ENCODE data around the gene RNF128. TPM values are rescaled to one million over a fixed set of nuclear protein-coding genes. Genes with fewer than 3 reads are reported as not detected.
A peak's percentile ranks its signal among the peaks of the same experiment; 100 is the strongest.

RNF128 gene
- 0.18 TPM for polyA plus RNA-seq (2013, experiment 1 of 2)
- 0.17 TPM for polyA plus RNA-seq (2013, experiment 2 of 2)

DNA sequence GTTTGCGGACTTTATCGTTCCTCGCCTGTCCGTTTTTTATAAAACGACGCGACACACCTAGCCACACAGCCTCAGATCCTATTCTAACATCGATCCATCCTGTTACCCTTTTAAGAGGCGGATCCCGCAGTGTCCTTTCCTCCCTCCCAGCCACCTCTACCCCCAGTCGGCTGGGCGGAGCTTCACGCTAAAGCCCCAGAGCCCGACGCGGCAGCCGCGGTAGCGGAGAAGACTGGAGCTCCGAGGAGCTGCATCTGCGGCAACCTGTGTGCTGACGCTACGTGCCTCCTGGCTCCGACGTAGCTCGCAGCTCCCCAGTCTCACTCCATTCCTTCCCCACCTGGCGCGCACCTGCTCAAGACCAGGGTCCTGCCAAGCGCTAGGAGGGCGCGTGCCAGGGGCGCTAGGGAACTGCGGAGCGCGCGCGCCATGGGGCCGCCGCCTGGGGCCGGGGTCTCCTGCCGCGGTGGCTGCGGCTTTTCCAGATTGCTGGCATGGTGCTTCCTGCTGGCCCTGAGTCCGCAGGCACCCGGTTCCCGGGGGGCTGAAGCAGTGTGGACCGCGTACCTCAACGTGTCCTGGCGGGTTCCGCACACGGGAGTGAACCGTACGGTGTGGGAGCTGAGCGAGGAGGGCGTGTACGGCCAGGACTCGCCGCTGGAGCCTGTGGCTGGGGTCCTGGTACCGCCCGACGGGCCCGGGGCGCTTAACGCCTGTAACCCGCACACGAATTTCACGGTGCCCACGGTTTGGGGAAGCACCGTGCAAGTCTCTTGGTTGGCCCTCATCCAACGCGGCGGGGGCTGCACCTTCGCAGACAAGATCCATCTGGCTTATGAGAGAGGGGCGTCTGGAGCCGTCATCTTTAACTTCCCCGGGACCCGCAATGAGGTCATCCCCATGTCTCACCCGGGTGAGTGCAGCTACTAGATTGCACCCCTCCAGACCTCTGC lies at the start of gene RNF128:
TSS of gene RNF128 (plus strand) at position 217 of the 953 bp plus-strand sequence. CDS start at position 430, 213 bp downstream.
- H2BK15ac ChIP-seq (ENCODE audit: low read length): no peak within 1 kb of the TSS
- H3K23ac ChIP-seq (ENCODE audit: low read depth, low read length, poor library complexity): peak within 1 kb of the TSS; percentile 65
- H3K18ac ChIP-seq (ENCODE audit: low read length): peak within 1 kb of the TSS; percentile 71
- no peak within 1 kb of the TSS for H2BK5ac ChIP-seq (ENCODE audit: low read length)
- no peaks in the 10 kb centered on the region for H3K4me1 ChIP-seq (ENCODE audit: control insufficient read depth in 2 of 2, insufficient read depth in 1 of 2, low read depth in 1 of 2, low read length in 2 of 2)
- H3K4me2 ChIP-seq (ENCODE audit: insufficient read depth, low read length, poor library complexity, severe bottlenecking): peak within 1 kb of the TSS; percentile 96
- H3K14ac ChIP-seq (ENCODE audit: low read length): no peak within 1 kb of the TSS
- no peaks in the 10 kb centered on the region for H3K79me1 ChIP-seq (ENCODE audit: low read depth, low read length)
- no peaks in the 10 kb centered on the region for H3K9me3 ChIP-seq (replicated peaks in 1 of 2; ENCODE audit: control insufficient read depth in 2 of 2, insufficient read depth in 1 of 2, low read depth in 1 of 2, low read length in 2 of 2)
- H2BK120ac ChIP-seq (ENCODE audit: low read depth, low read length): no peak within 1 kb of the TSS
- no peaks in the 10 kb centered on the region for H3K36me3 ChIP-seq (replicated peaks in 1 of 2; ENCODE audit: control insufficient read depth in 2 of 2, insufficient read depth in 2 of 2, low read length in 2 of 2)
- no peak within 1 kb of the TSS for H3K27ac ChIP-seq (replicated peaks; ENCODE audit: low read length)
- H2AK5ac ChIP-seq (ENCODE audit: low read depth, low read length): no peak within 1 kb of the TSS
- H2BK12ac ChIP-seq (ENCODE audit: low read length): no peak within 1 kb of the TSS
- peak within 1 kb of the TSS; percentile 34 to 83 for H3K4me3 ChIP-seq (ENCODE audit: low read length in 2 of 2)
- H3K27me3 ChIP-seq (ENCODE audit: control insufficient read depth in 3 of 3, insufficient read depth in 3 of 3, low read depth in 1 of 3, low read length in 3 of 3): peaks cover 2 to 69% (median 17%) of the 10 kb centered on the region in 3 experiments
- H3K9ac ChIP-seq (ENCODE audit: low read depth, low read length, poor library complexity): peak within 1 kb of the TSS; percentile 60
- H3K4ac ChIP-seq (ENCODE audit: low read length): no peak within 1 kb of the TSS
- no CpG with 5 or more reads among the region's 79 CpGs for WGBS, 2 donors (ENCODE audit: extremely low coverage in 2 of 2, insufficient read length in 2 of 2, insufficient replicate concordance in 1 of 2)
- no peak for DNase-seq (ENCODE audit: low spot score)
- no peak within 1 kb of the TSS for H4K91ac ChIP-seq (ENCODE audit: low read depth, low read length, poor library complexity)
- no peak within 1 kb of the TSS for H4K8ac ChIP-seq (ENCODE audit: low read depth, low read length)
- peak within 1 kb of the TSS; percentile 83 for H2AFZ ChIP-seq (ENCODE audit: low read length)

GRCh38 chrX:106680716-106681115 lies 45.8 kb upstream of the RNF128 start:
- DNase-seq (ENCODE audit: low spot score): no peak
- Histone ChIP-seq H3K27me3 (ENCODE audit: control insufficient read depth in 3 of 3, insufficient read depth in 3 of 3, low read depth in 1 of 3, low read length in 3 of 3) (peaks cover 0 to 4% (median 0%) of the 10 kb centered on the region in 3 experiments), H4K8ac (ENCODE audit: low read depth, low read length) (no peak overlapping the region), H3K9ac (ENCODE audit: low read depth, low read length, poor library complexity) (no peak overlapping the region), H3K79me1 (ENCODE audit: low read depth, low read length) (no peaks in the 10 kb centered on the region), H3K18ac (ENCODE audit: low read length) (no peak overlapping the region), H3K4me2 (ENCODE audit: insufficient read depth, low read length, poor library complexity, severe bottlenecking) (no peak overlapping the region), H3K27ac (replicated peaks; ENCODE audit: low read length) (no peak overlapping the region), H2BK12ac (ENCODE audit: low read length) (no peak overlapping the region), H3K36me3 (replicated peaks in 1 of 2; ENCODE audit: control insufficient read depth in 2 of 2, insufficient read depth in 2 of 2, low read length in 2 of 2) (no peaks in the 10 kb centered on the region), H4K91ac (ENCODE audit: low read depth, low read length, poor library complexity) (no peak overlapping the region), H2AK5ac (ENCODE audit: low read depth, low read length) (no peak overlapping the region), H3K4ac (ENCODE audit: low read length) (no peak overlapping the region), H2BK15ac (ENCODE audit: low read length) (no peak overlapping the region), H3K4me3 (ENCODE audit: low read length in 2 of 2) (no peak overlapping the region), H2BK5ac (ENCODE audit: low read length) (no peak overlapping the region), H2BK120ac (ENCODE audit: low read depth, low read length) (no peak overlapping the region), H3K23ac (ENCODE audit: low read depth, low read length, poor library complexity) (no peak overlapping the region), H3K4me1 (ENCODE audit: control insufficient read depth in 2 of 2, insufficient read depth in 1 of 2, low read depth in 1 of 2, low read length in 2 of 2) (no peaks in the 10 kb centered on the region), H3K14ac (ENCODE audit: low read length) (no peak overlapping the region), H3K9me3 (replicated peaks in 1 of 2; ENCODE audit: control insufficient read depth in 2 of 2, insufficient read depth in 1 of 2, low read depth in 1 of 2, low read length in 2 of 2) (no peaks in the 10 kb centered on the region), H2AFZ (ENCODE audit: low read length) (no peak overlapping the region)
- no CpG with 5 or more reads among the region's 2 CpGs for WGBS, 2 donors (ENCODE audit: extremely low coverage in 2 of 2, insufficient read length in 2 of 2, insufficient replicate concordance in 1 of 2)

DNA sequence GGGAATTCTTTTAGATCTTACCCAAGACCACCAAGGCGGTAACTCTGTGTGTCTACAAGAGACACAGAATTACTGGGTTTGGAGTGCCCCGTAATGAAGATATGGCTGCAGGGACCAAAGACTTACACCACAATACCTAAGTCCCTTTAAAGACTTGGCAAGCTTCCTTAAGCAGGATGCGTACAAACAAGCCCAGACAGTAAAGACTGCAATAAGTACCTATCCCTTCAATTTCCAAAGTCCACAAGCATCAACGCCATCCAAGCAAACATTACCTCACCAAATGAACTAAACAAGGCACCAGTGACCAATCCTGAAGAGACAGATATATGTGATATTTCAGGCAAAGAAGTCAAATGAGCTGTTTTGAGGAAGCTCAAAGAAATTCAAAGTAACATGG lies 42.3 kb upstream of the RNF128 start:
- Histone ChIP-seq H3K18ac (ENCODE audit: low read length) (no peak overlapping the region), H3K23ac (ENCODE audit: low read depth, low read length, poor library complexity) (no peak overlapping the region), H3K4me3 (ENCODE audit: low read length in 2 of 2) (no peak overlapping the region), H3K27me3 (ENCODE audit: control insufficient read depth in 3 of 3, insufficient read depth in 3 of 3, low read depth in 1 of 3, low read length in 3 of 3) (no peaks in the 10 kb centered on the region), H4K8ac (ENCODE audit: low read depth, low read length) (no peak overlapping the region), H3K4me1 (ENCODE audit: control insufficient read depth in 2 of 2, insufficient read depth in 1 of 2, low read depth in 1 of 2, low read length in 2 of 2) (no peaks in the 10 kb centered on the region), H2BK5ac (ENCODE audit: low read length) (no peak overlapping the region), H3K14ac (ENCODE audit: low read length) (no peak overlapping the region), H3K79me1 (ENCODE audit: low read depth, low read length) (no peaks in the 10 kb centered on the region), H3K36me3 (replicated peaks in 1 of 2; ENCODE audit: control insufficient read depth in 2 of 2, insufficient read depth in 2 of 2, low read length in 2 of 2) (no peaks in the 10 kb centered on the region), H2AK5ac (ENCODE audit: low read depth, low read length) (no peak overlapping the region), H3K9me3 (replicated peaks in 1 of 2; ENCODE audit: control insufficient read depth in 2 of 2, insufficient read depth in 1 of 2, low read depth in 1 of 2, low read length in 2 of 2) (no peaks in the 10 kb centered on the region), H3K4me2 (ENCODE audit: insufficient read depth, low read length, poor library complexity, severe bottlenecking) (no peak overlapping the region), H3K27ac (replicated peaks; ENCODE audit: low read length) (no peak overlapping the region), H2BK120ac (ENCODE audit: low read depth, low read length) (no peak overlapping the region), H3K4ac (ENCODE audit: low read length) (no peak overlapping the region), H4K91ac (ENCODE audit: low read depth, low read length, poor library complexity) (no peak overlapping the region), H2BK15ac (ENCODE audit: low read length) (no peak overlapping the region), H2BK12ac (ENCODE audit: low read length) (no peak overlapping the region), H3K9ac (ENCODE audit: low read depth, low read length, poor library complexity) (no peak overlapping the region), H2AFZ (ENCODE audit: low read length) (no peak overlapping the region)
- no CpG with 5 or more reads among the region's 4 CpGs for WGBS, 2 donors (ENCODE audit: extremely low coverage in 2 of 2, insufficient read length in 2 of 2, insufficient replicate concordance in 1 of 2)
- DNase-seq (ENCODE audit: low spot score): no peak

DNA sequence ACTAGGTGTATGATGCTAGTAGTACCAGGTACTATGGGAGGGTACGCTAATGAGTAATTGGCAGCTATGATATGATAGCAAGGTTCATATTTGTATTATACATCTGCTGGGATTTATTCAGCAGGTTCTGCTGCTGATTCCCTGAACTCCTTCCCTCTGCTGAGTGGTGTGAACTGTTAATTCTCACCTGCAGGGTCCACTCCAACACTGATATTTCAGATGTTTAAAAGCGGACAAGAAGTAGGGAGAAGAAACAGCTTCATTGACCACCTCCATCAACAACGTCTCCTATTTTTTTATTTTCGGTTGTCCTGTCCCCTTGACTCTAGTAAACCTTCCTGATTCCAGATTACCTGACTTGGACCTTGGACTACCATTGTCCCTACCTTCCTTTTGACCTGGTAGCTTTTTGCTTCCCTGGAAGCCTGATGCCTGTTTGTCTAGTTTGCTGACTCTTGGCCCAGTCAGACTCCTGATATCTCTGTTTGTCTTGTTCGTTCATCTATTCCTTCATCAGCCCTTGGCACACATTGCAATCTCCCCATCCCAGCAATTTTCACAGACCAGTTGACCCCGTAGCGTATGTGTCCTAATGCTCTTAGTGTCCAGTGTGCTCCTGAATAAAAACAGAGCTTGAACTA lies 34.0 kb upstream of the RNF128 start:
- no peaks in the 10 kb centered on the region for H3K79me1 ChIP-seq (ENCODE audit: low read depth, low read length)
- H3K4me1 ChIP-seq (ENCODE audit: control insufficient read depth in 2 of 2, insufficient read depth in 1 of 2, low read depth in 1 of 2, low read length in 2 of 2): no peaks in the 10 kb centered on the region
- H2BK120ac ChIP-seq (ENCODE audit: low read depth, low read length): no peak overlapping the region
- H3K18ac ChIP-seq (ENCODE audit: low read length): no peak overlapping the region
- H3K4me2 ChIP-seq (ENCODE audit: insufficient read depth, low read length, poor library complexity, severe bottlenecking): no peak overlapping the region
- DNase-seq (ENCODE audit: low spot score): no peak
- no peak overlapping the region for H2BK5ac ChIP-seq (ENCODE audit: low read length)
- H2BK12ac ChIP-seq (ENCODE audit: low read length): no peak overlapping the region
- no peaks in the 10 kb centered on the region for H3K36me3 ChIP-seq (replicated peaks in 1 of 2; ENCODE audit: control insufficient read depth in 2 of 2, insufficient read depth in 2 of 2, low read length in 2 of 2)
- no CpG with 5 or more reads among the region's 7 CpGs for WGBS, 2 donors (ENCODE audit: extremely low coverage in 2 of 2, insufficient read length in 2 of 2, insufficient replicate concordance in 1 of 2)
- H3K9me3 ChIP-seq (replicated peaks in 1 of 2; ENCODE audit: control insufficient read depth in 2 of 2, insufficient read depth in 1 of 2, low read depth in 1 of 2, low read length in 2 of 2): no peaks in the 10 kb centered on the region
- H4K8ac ChIP-seq (ENCODE audit: low read depth, low read length): no peak overlapping the region
- no peak overlapping the region for H2AFZ ChIP-seq (ENCODE audit: low read length)
- no peak overlapping the region for H4K91ac ChIP-seq (ENCODE audit: low read depth, low read length, poor library complexity)
- H3K27me3 ChIP-seq (ENCODE audit: control insufficient read depth in 3 of 3, insufficient read depth in 3 of 3, low read depth in 1 of 3, low read length in 3 of 3): no peaks in the 10 kb centered on the region
- no peak overlapping the region for H3K4me3 ChIP-seq (ENCODE audit: low read length in 2 of 2)
- no peak overlapping the region for H2BK15ac ChIP-seq (ENCODE audit: low read length)
- H2AK5ac ChIP-seq (ENCODE audit: low read depth, low read length): no peak overlapping the region
- H3K4ac ChIP-seq (ENCODE audit: low read length): no peak overlapping the region
- no peak overlapping the region for H3K14ac ChIP-seq (ENCODE audit: low read length)
- no peak overlapping the region for H3K27ac ChIP-seq (replicated peaks; ENCODE audit: low read length)
- no peak overlapping the region for H3K23ac ChIP-seq (ENCODE audit: low read depth, low read length, poor library complexity)
- H3K9ac ChIP-seq (ENCODE audit: low read depth, low read length, poor library complexity): no peak overlapping the region
